GM19023 (cell line): ENCODE data around the gene ARRB2.

Experiments used
- ATAC-seq: cut with Tn5 transposase; IDR thresholded peaks from one replicate; pipeline ENCODE4 v1.9.1; 2021; ENCODE audit warnings: mild to moderate bottlenecking, moderate library complexity; ENCODE audit not compliant: unreplicated experiment

ARRB2 gene

DNA sequence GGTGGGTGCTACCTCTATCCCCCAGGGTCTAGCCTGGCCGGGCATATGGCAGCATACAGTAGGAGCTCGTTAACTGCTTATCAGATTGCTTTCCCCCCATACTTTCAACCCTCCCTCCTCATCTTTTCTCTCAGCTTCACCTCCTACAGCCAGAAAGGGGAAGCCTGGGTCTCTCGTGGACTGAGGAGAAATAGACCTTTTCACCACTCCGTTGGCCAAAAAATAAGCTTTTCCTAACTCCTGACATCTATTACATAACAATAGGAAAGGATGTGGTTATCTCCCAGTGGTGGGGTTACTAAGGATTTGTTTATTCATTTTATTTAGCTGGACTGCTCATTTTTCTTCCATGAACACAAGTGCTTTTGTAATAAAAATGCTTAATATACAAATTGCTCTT is 38.3 kb downstream of the ARRB2 start:
- no peak for ATAC-seq

DNA sequence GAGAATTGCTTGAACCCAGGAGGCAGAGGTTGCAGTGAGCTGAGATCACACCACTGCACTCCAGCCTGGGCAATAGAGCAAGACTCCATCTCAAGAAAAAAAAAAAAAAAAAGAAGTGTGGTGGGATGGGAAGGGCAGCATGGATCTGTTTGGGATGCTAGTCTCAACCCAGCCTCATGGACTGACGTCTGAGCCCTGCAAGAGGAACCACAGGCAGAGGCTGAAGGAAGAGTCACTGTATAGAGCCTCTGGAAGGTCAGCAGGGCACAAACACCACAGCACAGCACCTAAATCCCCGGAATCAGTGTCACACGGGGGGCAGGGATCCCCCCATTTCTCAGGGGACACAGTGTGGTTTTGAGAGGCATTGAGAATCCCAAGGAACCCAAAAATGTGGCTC is 40.2 kb downstream of the ARRB2 start:
- ATAC-seq: no peak

DNA sequence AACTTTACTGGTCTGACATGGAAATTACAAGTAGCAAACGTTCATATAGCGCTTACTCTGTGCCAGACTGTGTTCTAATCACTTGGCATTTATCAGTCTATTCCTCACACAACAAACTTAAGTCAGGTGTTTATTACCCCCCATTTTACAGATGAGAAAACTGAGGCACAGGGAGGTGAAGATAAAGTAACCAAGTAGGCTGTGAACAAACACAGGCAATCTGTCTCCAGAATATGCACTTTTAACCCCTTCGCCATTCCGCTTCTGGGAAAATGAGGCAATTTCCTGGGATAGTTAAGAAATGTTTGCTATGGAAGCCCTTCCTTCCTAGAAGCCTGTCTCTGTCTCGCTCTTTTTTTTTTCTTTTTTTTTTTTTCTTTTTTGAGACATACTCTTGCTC is 41.5 kb downstream of the ARRB2 start:
- no peak for ATAC-seq

- no peak for ATAC-seq
These were observed 43.0 kb downstream of the ARRB2 start for GRCh38 chr17:4753392-4753791.

- no peak for ATAC-seq
These were observed 49.4 kb downstream of the ARRB2 start for GRCh38 chr17:4759776-4760236.

GRCh38 chr17:4764595-4764994 is 54.2 kb downstream of the ARRB2 start:
- ATAC-seq: no peak

GRCh38 chr17:4766201-4766600 is 55.8 kb downstream of the ARRB2 start:
- no peak for ATAC-seq

- no peak for ATAC-seq
These were observed 56.3 kb downstream of the ARRB2 start for GRCh38 chr17:4766723-4767122.

DNA sequence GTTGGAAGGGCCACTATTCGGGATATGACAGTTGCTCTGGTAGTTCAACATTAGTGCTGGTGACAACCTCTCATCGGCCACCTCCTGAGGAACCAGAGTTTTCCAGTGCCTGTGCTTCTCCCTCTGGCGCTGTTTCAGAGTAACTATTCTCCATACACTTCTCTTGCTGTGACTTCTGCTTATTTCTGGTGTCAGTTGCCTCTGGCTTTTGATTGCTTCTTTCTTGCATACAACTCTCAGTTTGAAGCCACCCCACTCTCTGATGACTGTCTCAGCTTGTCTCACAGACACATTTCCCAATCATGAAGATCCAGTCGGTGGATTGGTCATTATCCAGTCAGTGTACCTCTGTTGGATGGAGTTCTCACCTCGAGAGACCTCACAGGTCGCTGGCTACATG is 57.9 kb downstream of the ARRB2 start:
- no peak for ATAC-seq

GRCh38 chr17:4769628-4770027 is 59.2 kb downstream of the ARRB2 start:
- no peak for ATAC-seq
